WTC11 (cell line): ENCODE results near the gene ANO4.

Source experiments
- ATF3 ChIP-seq: sonication (generic); formaldehyde crosslinking; conservative IDR thresholded peaks from 2 replicates; pipeline ENCODE4 v1.8.1; 2022; ENCODE audit warnings: mild to moderate bottlenecking, missing genetic modification reagents
- ATF6 ChIP-seq: sonication (generic); formaldehyde crosslinking; IDR thresholded peaks from 2 replicates; pipeline ENCODE4 v1.8.1; 2023; ENCODE audit warnings: mild to moderate bottlenecking, missing genetic modification reagents
- CBFB ChIP-seq: sonication (generic); formaldehyde crosslinking; IDR thresholded peaks from 2 replicates; pipeline ENCODE4 v1.8.1; 2022; ENCODE audit warnings: mild to moderate bottlenecking, low read depth, missing genetic modification reagents
- CTCF ChIP-seq: fragments of 200-600 bp; IDR thresholded peaks from 2 replicates; pipeline ENCODE4 v1.8.0; 2022; ENCODE audit warnings: antibody characterized with exemption
- ESRRA ChIP-seq: sonication (generic); formaldehyde crosslinking; IDR thresholded peaks from 2 replicates; pipeline ENCODE4 v1.8.1; 2022; ENCODE audit warnings: mild to moderate bottlenecking, missing genetic modification reagents, borderline replicate concordance
- FOXP4 ChIP-seq: sonication (generic); formaldehyde crosslinking; IDR thresholded peaks from 2 replicates; pipeline ENCODE4 v1.8.0; 2022; ENCODE audit warnings: mild to moderate bottlenecking, missing genetic modification reagents
- HMGXB4 ChIP-seq: sonication (generic); formaldehyde crosslinking; IDR thresholded peaks from 2 replicates; pipeline ENCODE4 v1.8.1; 2023; ENCODE audit warnings: mild to moderate bottlenecking, moderate library complexity, missing genetic modification reagents
- MAX ChIP-seq: sonication (generic); formaldehyde crosslinking; IDR thresholded peaks from 2 replicates; pipeline ENCODE4 v1.8.0; 2022; ENCODE audit warnings: mild to moderate bottlenecking, missing genetic modification reagents
- NFYB ChIP-seq: sonication (generic); formaldehyde crosslinking; conservative IDR thresholded peaks from 2 replicates; pipeline ENCODE4 v1.8.0; 2022; ENCODE audit warnings: low read depth, missing genetic modification reagents
- NR1H2 ChIP-seq: sonication (generic); formaldehyde crosslinking; IDR thresholded peaks from 2 replicates; pipeline ENCODE4 v1.9.0; 2021; ENCODE audit warnings: mild to moderate bottlenecking, moderate library complexity, missing genetic modification reagents
- TEAD1 ChIP-seq: sonication (generic); formaldehyde crosslinking; IDR thresholded peaks from 2 replicates; pipeline ENCODE4 v1.8.0; 2022; ENCODE audit warnings: mild to moderate bottlenecking, missing genetic modification reagents
- USF1 ChIP-seq: sonication (generic); formaldehyde crosslinking; IDR thresholded peaks from 2 replicates; pipeline ENCODE4 v1.8.0; 2022; ENCODE audit warnings: mild to moderate bottlenecking, missing genetic modification reagents
- ZNF512 ChIP-seq: sonication (generic); formaldehyde crosslinking; IDR thresholded peaks from 2 replicates; pipeline ENCODE4 v1.8.1; 2022; ENCODE audit warnings: missing genetic modification reagents, borderline replicate concordance

- TF ChIP-seq CTCF (no peak), NR1H2 (CRISPR knock-in tag) (no peak), NFYB (CRISPR knock-in tag) (no peak), ATF6 (CRISPR knock-in tag) (no peak), ATF3 (CRISPR knock-in tag) (no peak), ZNF512 (CRISPR knock-in tag) (no peak), FOXP4 (no peak), TEAD1 (CRISPR knock-in tag) (no peak), MAX (CRISPR knock-in tag) (no peak), CBFB (CRISPR knock-in tag) (no peak), HMGXB4 (no peak), ESRRA (CRISPR knock-in tag) (no peak), USF1 (CRISPR knock-in tag) (no peak)
Measured at GRCh38 chr12:101021442-101021841, 226.9 kb downstream of the ANO4 start.
